HG03064 (cell line): Measurements from ENCODE around the gene FRK.
"Not testable (repeated sequence)": the region's sequence is repeated elsewhere in the genome, so short reads cannot be mapped to it uniquely, and the experiment has no call there.

Experiments used
- ATAC-seq: cut with Tn5 transposase; IDR thresholded peaks from one replicate; pipeline ENCODE4 v1.9.1; 2021; ENCODE audit warnings: low read depth; ENCODE audit not compliant: unreplicated experiment

FRK gene

DNA sequence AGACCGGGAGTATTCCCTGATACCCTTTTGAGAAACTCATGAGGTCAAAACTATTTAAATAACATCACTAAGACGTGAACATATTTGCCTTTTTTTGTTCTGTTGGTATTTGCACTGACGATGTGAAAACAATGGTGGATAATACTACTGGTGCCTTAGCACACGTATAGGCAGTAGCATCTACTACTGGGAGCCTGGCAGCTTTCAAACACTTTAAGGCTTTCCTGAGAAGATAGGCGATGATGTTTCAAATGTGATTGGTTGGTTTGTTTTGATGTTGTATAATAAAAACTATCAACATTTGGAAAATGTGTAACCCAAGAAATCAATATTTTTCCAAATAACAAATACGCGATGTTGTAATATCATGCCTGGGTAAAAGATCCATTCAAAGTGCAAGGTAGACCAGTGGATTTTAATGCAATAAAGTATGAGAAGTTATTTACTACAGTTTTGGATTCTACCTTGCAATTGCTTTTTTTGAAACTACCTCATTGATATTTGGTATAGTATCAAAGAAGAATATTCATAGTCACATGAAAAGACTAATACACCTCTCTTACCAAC, 166.2 kb downstream of the FRK start:
- ATAC-seq: no peak

DNA sequence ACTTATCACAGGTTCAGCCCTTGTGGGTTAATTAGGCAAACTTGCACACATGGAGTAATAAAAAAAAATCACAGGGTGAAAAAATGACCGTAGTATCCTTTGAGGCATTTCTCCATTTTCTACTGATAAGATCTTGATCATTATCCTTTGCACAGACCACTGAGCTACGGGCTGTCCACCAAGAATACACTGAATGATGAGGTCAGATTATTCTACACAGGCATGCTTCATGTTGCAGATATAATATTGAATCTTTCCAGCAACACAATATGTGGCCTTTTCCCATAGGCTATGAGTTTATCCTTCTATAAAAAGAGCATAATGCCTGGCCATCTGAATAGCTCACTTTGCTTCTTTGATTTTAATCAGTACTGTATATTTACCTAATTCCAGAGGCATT, 168.9 kb downstream of the FRK start:
- no peak for ATAC-seq

DNA sequence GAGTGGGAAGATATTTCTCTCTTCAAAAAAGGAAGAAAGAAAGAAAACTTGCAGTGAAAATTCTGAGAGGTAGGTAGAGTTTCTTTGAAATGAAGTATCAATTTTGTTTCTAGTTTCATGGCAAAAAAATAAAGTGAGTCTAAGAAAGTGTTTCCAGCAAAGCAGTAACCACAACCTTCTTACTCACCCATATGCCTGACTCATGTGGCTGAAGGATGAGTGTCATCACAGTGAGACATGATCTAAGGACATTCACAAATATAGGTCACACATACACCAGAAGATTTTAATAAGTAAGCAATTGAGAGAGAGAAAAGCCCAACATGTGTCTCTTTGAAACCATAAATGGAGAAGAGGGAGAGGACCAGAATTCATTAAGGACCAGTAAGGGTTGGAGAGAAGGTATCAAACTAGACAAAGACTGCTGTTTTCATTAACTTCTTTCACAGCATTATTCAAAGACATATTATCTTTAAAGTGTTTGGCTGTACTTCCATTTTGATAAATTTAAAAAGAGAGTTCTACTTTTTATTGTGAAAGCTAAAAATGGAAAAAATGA, 169.5 kb downstream of the FRK start:
- peak; percentile 98 for ATAC-seq

DNA sequence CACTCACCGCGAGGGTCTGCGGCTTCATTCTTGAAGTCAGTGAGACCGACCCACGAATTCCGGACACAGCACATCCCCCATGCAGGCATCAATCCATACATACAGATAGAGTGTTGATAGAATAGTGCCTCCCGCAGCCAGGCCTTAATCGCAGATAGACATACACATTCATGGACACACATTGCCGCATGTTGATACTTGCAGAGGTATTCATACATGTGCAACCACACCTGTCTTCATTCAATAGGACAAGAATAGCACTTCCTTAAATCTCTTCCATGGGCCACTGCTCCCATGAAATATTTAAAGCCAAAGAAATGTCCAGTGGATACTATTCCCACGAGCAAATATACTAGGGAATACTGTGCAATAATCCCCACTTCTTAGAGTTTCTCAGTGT, 170.5 kb downstream of the FRK start:
- no peak for ATAC-seq

DNA sequence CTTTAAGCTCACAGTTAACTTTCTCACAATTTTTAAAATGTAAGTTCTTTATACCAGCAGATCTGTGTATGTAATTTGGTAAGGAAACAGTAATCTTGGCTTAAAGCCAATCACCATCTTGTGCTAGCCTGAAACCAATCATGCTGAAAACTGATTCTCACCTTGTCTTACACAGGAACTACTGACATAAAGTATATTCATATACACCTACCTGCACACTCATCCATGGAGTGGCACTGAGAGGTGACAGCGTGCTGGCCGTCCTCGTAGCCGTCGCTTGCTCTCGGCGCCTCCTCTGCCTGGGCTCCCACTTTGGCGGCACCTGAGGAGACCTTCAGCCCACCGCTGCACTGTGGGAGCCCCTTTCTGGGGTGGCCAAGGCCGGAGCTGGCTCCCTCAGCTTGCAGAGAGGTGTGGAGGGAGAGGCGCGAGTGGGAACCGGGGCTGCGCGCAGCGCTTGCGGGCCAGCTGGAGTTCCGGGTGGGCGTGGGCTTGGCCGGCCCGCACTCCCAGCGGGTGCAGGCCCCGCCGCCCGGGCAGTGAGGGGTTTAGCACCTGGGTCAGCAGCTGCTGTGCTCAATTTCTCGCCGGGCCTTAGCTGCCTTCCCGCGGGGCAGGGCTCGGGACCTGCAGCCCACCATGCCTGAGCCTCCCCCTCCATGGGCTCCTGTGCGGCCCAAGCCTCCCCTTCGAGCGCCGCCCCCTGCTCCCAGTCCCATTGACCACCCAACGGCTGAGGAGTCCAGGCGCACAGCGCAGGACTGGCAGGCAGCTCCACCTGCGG, 171.8 kb downstream of the FRK start:
- ATAC-seq: not testable (repeated sequence)

DNA sequence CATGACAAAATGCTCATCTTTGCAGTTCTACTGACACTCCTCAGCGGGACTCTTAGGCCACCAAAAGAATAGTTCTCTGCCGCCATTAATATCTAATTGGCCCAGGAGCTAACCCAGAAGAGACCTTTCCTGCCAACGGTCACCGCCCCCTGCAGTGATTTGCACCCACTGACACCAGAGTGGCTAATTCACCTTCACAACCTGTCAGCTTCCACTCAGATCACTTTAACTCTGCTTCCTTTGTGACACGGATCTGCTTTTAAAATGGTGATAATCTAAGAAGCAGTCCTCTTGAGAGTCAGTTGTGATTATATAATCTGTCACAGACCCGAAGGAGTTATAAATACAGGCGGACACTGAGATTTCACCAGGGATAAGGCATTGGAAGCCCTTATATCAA, 172.8 kb downstream of the FRK start:
- ATAC-seq: no peak

DNA sequence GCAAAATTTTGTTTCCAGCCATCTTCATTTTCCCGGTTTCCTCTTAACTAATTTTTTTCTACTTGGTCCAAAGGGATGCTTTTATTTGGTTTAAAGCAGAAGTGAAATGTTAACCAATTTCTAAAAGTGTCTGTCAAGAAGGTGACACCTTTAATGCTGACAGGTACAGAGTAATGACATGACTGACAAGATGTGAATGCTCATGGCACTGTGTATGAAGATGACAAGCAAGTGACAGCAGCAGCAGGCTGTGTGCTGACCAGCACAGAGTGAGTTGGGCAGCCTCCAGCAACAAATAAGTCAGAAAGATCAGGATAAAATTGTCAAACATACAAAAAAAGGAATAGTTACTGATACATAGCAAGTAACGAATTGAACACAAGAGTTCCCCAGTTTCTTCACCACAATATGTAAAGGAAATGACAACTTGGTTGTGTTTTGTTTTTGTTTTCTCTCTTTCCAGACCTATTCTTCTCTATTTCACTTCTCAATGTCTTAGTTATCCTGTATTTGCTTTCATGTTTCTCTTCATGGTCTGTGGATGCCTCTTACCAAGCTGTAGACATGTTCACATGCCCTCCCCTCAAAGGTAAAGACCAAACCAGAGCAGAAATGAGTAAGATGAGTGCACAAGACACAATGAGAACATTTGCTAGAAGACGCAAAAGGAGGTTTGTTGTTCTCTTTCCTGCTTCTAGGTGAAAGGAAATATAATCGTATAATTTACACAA, 174.9 kb downstream of the FRK start:
- no peak for ATAC-seq

DNA sequence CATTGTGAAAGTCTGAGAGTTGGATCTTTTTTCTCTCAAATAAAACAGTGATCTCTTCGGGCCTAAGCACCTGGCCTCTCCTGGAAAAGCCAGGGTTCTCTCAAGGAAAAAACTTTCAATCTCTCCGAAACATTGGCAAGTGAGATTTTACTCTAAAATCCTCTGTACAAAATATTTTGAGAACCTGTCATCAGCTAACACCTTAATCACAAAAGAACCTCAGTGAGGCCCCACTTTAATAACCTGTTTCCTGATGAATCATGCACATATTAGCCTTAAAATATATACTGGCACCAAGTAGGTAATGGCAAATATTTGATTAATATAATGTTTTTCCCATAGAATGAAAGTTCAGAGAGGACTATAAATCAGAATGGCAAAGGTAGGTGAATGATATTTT, 177.9 kb downstream of the FRK start:
- no peak for ATAC-seq

DNA sequence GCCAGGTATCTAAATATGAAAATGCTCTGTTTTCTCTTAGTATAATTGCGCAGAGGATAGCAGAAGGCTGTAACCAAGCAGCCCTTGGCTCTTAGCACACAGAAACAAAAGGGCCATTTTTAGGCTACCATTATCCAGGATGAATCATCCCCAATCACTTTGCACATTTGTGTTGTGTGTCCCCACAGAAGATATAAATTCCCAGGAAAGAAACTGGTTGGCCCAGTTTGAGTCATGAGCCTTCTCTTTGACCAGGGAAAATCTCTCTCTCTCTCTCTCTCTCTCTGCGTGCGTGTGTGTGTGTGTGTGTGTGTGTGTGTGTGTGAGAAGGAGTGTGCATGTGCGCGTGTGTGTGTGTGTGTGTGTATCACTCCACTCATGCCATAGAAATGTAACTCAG, 178.5 kb downstream of the FRK start:
- ATAC-seq: no peak
